SU-DHL-6 (cell line): ENCODE data around the gene CERT1.
"Not testable (repeated sequence)": the region's sequence is repeated elsewhere in the genome, so short reads cannot be mapped to it uniquely, and the experiment has no call there.

ENCODE experiments used
- H2AFZ ChIP-seq: fragments of 200-600 bp; sonication (generic); 2 replicates; pipeline ENCODE4 v1.6.1; 2014; ENCODE audit warnings: low read depth, mild to moderate bottlenecking, moderate library complexity, mixed read lengths, antibody characterized with exemption, low read length; ENCODE audit not compliant: severe bottlenecking
- H3F3A ChIP-seq: fragments of 200-600 bp; shearing (Covaris generic); 2 replicates; pipeline ENCODE4 v1.6.0; 2016; ENCODE audit warnings: antibody characterized with exemption, mild to moderate bottlenecking; ENCODE audit not compliant: insufficient read depth
- H3K27ac ChIP-seq: fragments of 200-600 bp; sonication (generic); 2 replicates; pipeline ENCODE4 v1.5.1; 2016; ENCODE audit warnings: low read depth, mild to moderate bottlenecking, low read length, moderate library complexity, mixed read lengths
- H3K27me3 ChIP-seq: fragments of 200-600 bp; sonication (generic), shearing (Covaris generic); 2 replicates; pipeline ENCODE4 v1.6.0; 2014; ENCODE audit warnings: mild to moderate bottlenecking, low read length
- H3K36me3 ChIP-seq: fragments of 200-600 bp; sonication (generic); 2 replicates; pipeline ENCODE4 v1.6.1; 2014; ENCODE audit warnings: mild to moderate bottlenecking, low read length, mixed read lengths
- H3K4me2 ChIP-seq: fragments of 300-600, 200-600 bp; shearing (Covaris generic), sonication (generic); 2 replicates; pipeline ENCODE4 v1.6.0; 2014; ENCODE audit warnings: low read length, low read depth, mild to moderate bottlenecking; ENCODE audit not compliant: poor library complexity, severe bottlenecking
- H3K4me3 ChIP-seq: fragments of 200-600 bp; sonication (generic); 2 replicates; pipeline ENCODE4 v1.5.1; 2014; ENCODE audit warnings: antibody characterized with exemption, low read length, mild to moderate bottlenecking, mixed read lengths; ENCODE audit not compliant: insufficient read depth, poor library complexity, severe bottlenecking
- H3K79me2 ChIP-seq: fragments of 200-600 bp; sonication (generic); 2 replicates; pipeline ENCODE4 v1.6.1; 2014; ENCODE audit warnings: mild to moderate bottlenecking, low read length, moderate library complexity; ENCODE audit not compliant: insufficient read depth
- H3K9ac ChIP-seq: fragments of 200-600 bp; sonication (generic); 2 replicates; pipeline ENCODE4 v1.7.0; 2014; ENCODE audit warnings: mild to moderate bottlenecking, low read length
- H3K9me2 ChIP-seq: fragments of 200-600 bp; sonication (generic); replicated peaks from 2 replicates; pipeline ENCODE4 v1.6.1; 2014; ENCODE audit warnings: low read length; ENCODE audit not compliant: insufficient read depth
- H3K9me3 ChIP-seq: fragments of 200-600 bp; sonication (generic); 2 replicates; pipeline ENCODE4 v1.6.1; 2014; ENCODE audit warnings: low read length, mixed read lengths; ENCODE audit not compliant: insufficient read depth
- H4K20me1 ChIP-seq: fragments of 200-600 bp; sonication (generic); 2 replicates; pipeline ENCODE4 v1.6.1; 2014; ENCODE audit warnings: low read depth, mild to moderate bottlenecking, antibody characterized with exemption, low read length, moderate library complexity, mixed read lengths
- EZH2phosphoT487 ChIP-seq: fragments of 200-600 bp; sonication (generic), shearing (Covaris generic); conservative IDR thresholded peaks from 2 replicates; pipeline ENCODE4 v1.6.1; 2018; ENCODE audit warnings: mild to moderate bottlenecking, antibody characterized with exemption, low read length, moderate library complexity, mixed read lengths
- TF ChIP-seq, protein P1 (sequence below): fragments of 200-600 bp; sonication (generic); IDR thresholded peaks from one replicate; pipeline ENCODE4 v1.5.1; 2017; ENCODE audit warnings: antibody characterized with exemption, mild to moderate bottlenecking, low read length, moderate library complexity; ENCODE audit not compliant: insufficient read depth, poor library complexity, severe bottlenecking

The CERT1 gene

DNA sequence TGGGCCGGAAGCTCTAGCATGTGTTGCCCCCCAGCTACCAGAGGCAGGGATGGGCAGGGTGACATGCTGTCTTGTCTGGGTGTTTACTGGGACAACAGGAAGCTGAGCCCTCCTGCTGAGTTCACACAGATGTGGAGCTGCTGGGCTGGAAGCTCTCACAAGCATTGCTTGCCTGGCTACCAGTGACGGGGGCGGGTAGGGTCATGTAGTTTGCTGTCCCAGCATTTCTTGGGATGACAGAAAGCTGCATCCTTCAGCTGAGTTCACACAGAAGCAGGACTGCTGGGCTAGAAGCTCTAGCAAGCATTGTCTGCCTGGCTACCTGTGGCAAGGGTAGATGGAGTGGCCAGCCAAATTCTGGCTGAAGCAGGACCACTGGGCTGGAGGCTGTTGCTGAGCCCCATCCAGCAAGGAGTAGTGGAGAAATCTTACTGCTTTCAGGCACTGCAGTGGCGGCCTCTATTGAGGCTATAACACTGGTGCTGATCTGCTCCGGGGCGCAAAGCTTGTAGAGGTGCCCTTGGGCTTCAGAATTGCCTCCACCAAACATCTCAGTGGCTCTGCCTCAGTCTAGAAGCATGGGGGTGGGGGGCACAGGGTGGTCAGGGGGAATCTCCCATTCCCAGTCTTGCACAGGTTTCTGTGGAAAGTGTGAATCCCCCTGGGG lies 25.4 kb upstream of the CERT1 start:
- H3F3A ChIP-seq, result no peaks in the 10 kb centered on the region
- peaks cover 45% of the 10 kb centered on the region for H3K79me2 ChIP-seq
- H4K20me1 ChIP-seq, result no peaks in the 10 kb centered on the region
- no peaks in the 10 kb centered on the region for H3K9me2 ChIP-seq
- no peak overlapping the region for H2AFZ ChIP-seq
- H3K9me3 ChIP-seq, result no peaks in the 10 kb centered on the region
- H3K9ac ChIP-seq, result no peak overlapping the region
- H3K36me3 ChIP-seq, result no peaks in the 10 kb centered on the region
- no peaks in the 10 kb centered on the region for H3K27me3 ChIP-seq
- no peak for TF ChIP-seq EZH2phosphoT487
- TF ChIP-seq, protein P1, sequence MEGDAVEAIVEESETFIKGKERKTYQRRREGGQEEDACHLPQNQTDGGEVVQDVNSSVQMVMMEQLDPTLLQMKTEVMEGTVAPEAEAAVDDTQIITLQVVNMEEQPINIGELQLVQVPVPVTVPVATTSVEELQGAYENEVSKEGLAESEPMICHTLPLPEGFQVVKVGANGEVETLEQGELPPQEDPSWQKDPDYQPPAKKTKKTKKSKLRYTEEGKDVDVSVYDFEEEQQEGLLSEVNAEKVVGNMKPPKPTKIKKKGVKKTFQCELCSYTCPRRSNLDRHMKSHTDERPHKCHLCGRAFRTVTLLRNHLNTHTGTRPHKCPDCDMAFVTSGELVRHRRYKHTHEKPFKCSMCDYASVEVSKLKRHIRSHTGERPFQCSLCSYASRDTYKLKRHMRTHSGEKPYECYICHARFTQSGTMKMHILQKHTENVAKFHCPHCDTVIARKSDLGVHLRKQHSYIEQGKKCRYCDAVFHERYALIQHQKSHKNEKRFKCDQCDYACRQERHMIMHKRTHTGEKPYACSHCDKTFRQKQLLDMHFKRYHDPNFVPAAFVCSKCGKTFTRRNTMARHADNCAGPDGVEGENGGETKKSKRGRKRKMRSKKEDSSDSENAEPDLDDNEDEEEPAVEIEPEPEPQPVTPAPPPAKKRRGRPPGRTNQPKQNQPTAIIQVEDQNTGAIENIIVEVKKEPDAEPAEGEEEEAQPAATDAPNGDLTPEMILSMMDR, result no peak
- H3K4me3 ChIP-seq, result no peak overlapping the region
- no peak overlapping the region for H3K27ac ChIP-seq
- no peak overlapping the region for H3K4me2 ChIP-seq

DNA sequence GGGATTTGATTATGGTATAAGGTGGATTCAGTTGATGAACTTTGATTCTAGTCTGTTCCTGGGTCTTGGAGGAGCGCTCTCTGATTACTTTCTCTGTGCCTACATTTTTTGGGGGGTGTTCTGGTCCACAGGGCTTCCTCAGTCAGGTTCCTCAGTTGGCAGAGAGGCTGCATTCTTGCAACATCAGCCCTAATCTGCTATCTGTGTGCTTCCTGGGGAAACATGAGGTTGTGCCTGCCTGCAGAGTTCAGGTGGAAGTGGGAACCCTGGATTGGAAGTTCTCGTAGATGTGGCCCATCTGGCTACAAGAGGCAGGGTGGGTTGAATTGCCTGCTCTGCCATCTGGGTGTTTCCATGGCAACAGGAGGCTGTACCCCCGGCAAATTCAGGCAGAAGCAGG lies 24.7 kb upstream of the CERT1 start:
- TF ChIP-seq, protein P1, result no peak
- TF ChIP-seq EZH2phosphoT487, result no peak
- no peaks in the 10 kb centered on the region for H3K9me2 ChIP-seq
- H3K27ac ChIP-seq, result no peak overlapping the region
- peaks cover 39% of the 10 kb centered on the region for H3K79me2 ChIP-seq
- H3F3A ChIP-seq, result no peaks in the 10 kb centered on the region
- H3K4me2 ChIP-seq, result no peak overlapping the region
- H3K9ac ChIP-seq, result no peak overlapping the region
- H2AFZ ChIP-seq, result no peak overlapping the region
- no peaks in the 10 kb centered on the region for H3K36me3 ChIP-seq
- no peaks in the 10 kb centered on the region for H3K27me3 ChIP-seq
- H3K9me3 ChIP-seq, result no peaks in the 10 kb centered on the region
- no peak overlapping the region for H3K4me3 ChIP-seq
- no peaks in the 10 kb centered on the region for H4K20me1 ChIP-seq

DNA sequence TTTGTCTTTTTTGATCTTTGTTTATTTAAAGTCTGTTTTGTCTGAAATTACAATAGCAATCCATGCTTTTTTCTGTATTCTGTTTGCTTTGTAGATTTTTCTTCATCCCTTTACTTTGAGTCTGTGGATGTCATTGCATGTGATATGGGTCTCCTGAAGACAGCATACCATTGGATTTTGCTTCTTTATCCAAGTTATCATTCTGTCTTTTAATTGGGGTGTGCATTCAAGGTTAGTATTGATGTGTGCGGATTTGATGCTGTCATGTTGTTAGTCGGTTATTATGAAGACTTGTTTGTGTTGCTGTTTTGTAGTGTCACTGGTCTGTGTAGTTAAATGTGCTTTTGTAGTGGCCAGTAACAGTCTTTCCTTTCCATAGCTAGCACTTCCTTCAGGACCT lies 23.3 kb upstream of the CERT1 start:
- Histone ChIP-seq H3K4me3 (no peak overlapping the region), H3F3A (no peaks in the 10 kb centered on the region), H3K79me2 (peaks cover 39% of the 10 kb centered on the region), H3K9me3 (no peaks in the 10 kb centered on the region), H3K27ac (no peak overlapping the region), H4K20me1 (no peaks in the 10 kb centered on the region), H3K4me2 (no peak overlapping the region), H2AFZ (no peak overlapping the region), H3K27me3 (no peaks in the 10 kb centered on the region), H3K9ac (no peak overlapping the region), H3K36me3 (no peaks in the 10 kb centered on the region), H3K9me2 (no peaks in the 10 kb centered on the region)
- TF ChIP-seq, protein P1, result no peak
- TF ChIP-seq EZH2phosphoT487, result no peak

DNA sequence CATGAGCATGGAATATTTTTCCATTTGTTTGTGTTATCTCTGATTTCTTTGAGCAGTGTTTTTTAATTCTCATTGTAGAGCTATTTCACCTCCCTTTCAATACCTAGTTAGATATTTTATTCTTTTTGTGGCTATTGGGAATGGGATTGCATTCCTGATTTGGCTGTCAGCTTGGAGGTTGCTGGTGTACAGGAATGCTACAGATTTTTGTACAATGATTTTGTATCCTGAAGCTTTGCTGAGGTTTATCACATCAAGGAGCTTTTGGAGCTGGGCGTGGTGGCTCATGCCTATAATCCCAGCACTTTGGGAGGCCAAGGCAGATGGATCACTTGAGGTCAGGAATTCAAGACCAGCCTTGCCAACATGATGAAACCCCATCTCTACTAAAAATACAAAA lies 22.3 kb upstream of the CERT1 start:
- H3K9me3 ChIP-seq, H3K27me3 ChIP-seq, H3F3A ChIP-seq, H3K9me2 ChIP-seq, H3K4me2 ChIP-seq, H4K20me1 ChIP-seq, H3K4me3 ChIP-seq, H3K36me3 ChIP-seq, H3K27ac ChIP-seq, H2AFZ ChIP-seq, H3K9ac ChIP-seq: not testable (repeated sequence)
- H3K79me2 ChIP-seq, result peaks cover 35% of the 10 kb centered on the region
